Liver (tissue), 3 donors: ENCODE measurements around the gene C3orf52.

Source experiments
- CTCF ChIP-seq: fragments of 150-350 bp; IDR thresholded peaks from 2 replicates; pipeline ENCODE4 v1.5.1; 2017; ENCODE audit warnings: improper control_type of control experiment, low read depth, low read length; ENCODE audit not compliant: missing input control
- SP1 ChIP-seq: IDR thresholded peaks from 2 replicates; pipeline ENCODE4 v1.6.1; 2018; ENCODE audit warnings: antibody characterized with exemption, mild to moderate bottlenecking
- TAF1 ChIP-seq: conservative IDR thresholded peaks from 2 replicates; pipeline ENCODE4 v1.6.1; 2016; ENCODE audit warnings: antibody characterized with exemption, mild to moderate bottlenecking
- YY1 ChIP-seq: IDR thresholded peaks from 2 replicates; pipeline ENCODE4 v1.6.1; 2016; ENCODE audit warnings: antibody characterized with exemption, mild to moderate bottlenecking
- donor health status: healthy.
- donor health status: healthy.

DNA sequence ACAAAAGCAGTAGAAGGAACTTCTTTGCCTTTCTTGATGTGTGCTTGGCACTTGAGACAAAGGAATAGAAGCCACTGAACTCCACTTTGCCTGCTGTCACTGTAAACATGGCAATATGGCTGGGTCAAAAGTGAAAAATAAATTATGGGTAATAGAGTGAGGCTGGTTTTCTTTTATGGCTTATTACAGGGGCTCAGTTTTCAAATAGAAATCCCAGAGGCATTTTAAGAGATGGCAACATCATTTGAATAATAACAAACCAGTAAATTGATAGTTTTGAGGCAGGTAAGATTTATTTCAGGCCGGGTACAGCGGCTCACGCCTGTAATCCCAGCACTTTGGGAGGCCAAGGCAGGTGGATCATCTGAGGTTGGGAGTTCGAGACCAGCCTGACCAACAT lies 2.8 kb downstream of the C3orf52 start:
- no peak for TF ChIP-seq TAF1
- no peak for TF ChIP-seq YY1
- TF ChIP-seq CTCF: no peak
- no peak for TF ChIP-seq SP1
